ENCODE measurements around the gene KCP.
A peak's percentile ranks its signal among the peaks of the same experiment; 100 is the strongest.

KCP gene

GRCh38 chr7:128885370-128886187 lies 24.9 kb downstream of the KCP start:
- DNase-seq: no peak

GRCh38 chr7:128884561-128885369 lies 25.7 kb downstream of the KCP start:
- DNase-seq: no peak

GRCh38 chr7:128883622-128884448 lies 26.7 kb downstream of the KCP start:
- peak; percentile 53 for DNase-seq

- no peak for DNase-seq
Observed at GRCh38 chr7:128882134-128882533, 28.4 kb downstream of the KCP start.

- no peak for DNase-seq
Observed at GRCh38 chr7:128881458-128882125, 28.9 kb downstream of the KCP start.

- DNase-seq: no peak
Observed at GRCh38 chr7:128880791-128881457, 29.6 kb downstream of the KCP start.

GRCh38 chr7:128879939-128880746 lies 30.4 kb downstream of the KCP start:
- DNase-seq: peak; percentile 48

GRCh38 chr7:128879461-128879938 lies 31.0 kb downstream of the KCP start:
- DNase-seq: no peak

GRCh38 chr7:128878226-128879105 lies 32.0 kb downstream of the KCP start:
- no peak for DNase-seq

GRCh38 chr7:128877756-128878120 lies 32.8 kb downstream of the KCP start:
- no peak for DNase-seq

GRCh38 chr7:128876978-128877755 lies 33.3 kb downstream of the KCP start:
- no peak for DNase-seq

- DNase-seq: no peak
Observed at GRCh38 chr7:128876586-128876977, 33.9 kb downstream of the KCP start.

GRCh38 chr7:128876127-128876526 lies 34.4 kb downstream of the KCP start:
- DNase-seq: no peak

GRCh38 chr7:128875523-128875948 lies 35.0 kb downstream of the KCP start:
- no peak for DNase-seq

- DNase-seq: no peak
Observed at GRCh38 chr7:128874140-128875031, 36.1 kb downstream of the KCP start.

GRCh38 chr7:128873234-128873633 lies 37.3 kb downstream of the KCP start:
- no peak for DNase-seq

- no peak for DNase-seq
Observed at GRCh38 chr7:128872394-128872824, 38.1 kb downstream of the KCP start.

- no peak for DNase-seq
Observed at GRCh38 chr7:128871050-128871449, 39.5 kb downstream of the KCP start.
